ENCODE results near the gene RELB. TPM values are rescaled to one million over a fixed set of nuclear protein-coding genes. Genes with fewer than 3 reads are reported as not detected.

Gene RELB
- total and polyA plus RNA-seq, 10 of the 15 experiments (the other 5 are each of a cell fraction or from before 2014, with no cell fraction given) = 0.66 to 43.8 (median 12.8) TPM

- TF ChIP-seq FOXM1 (IDR thresholded peaks at IDR 0.05; ENCODE audit: low read depth, low read length) (no peak; the same call in 1 of the 2 replicates), NFYB (IDR thresholded peaks at IDR 0.05; ENCODE audit: insufficient read depth, low read depth, low read length) (no peak), RUNX3 (IDR thresholded peaks at IDR 0.05; ENCODE audit: low read length) (peak; percentile 56), KDM1A (IDR thresholded peaks at IDR 0.05; ENCODE audit: borderline replicate concordance) (no peak), LARP7 (IDR thresholded peaks at IDR 0.05) (no peak), YBX1 (IDR thresholded peaks at IDR 0.05) (no peak), E4F1 (IDR thresholded peaks at IDR 0.05; ENCODE audit: borderline replicate concordance, partially characterized antibody) (no peak), IKZF1 (conservative IDR thresholded peaks at IDR 0.05) (no peak), STAT1 (conservative IDR thresholded peaks at IDR 0.05) (no peak), CHD2 (IDR thresholded peaks at IDR 0.05; ENCODE audit: borderline replicate concordance, low read depth, low read length) (no peak), SIN3A (IDR thresholded peaks at IDR 0.05; ENCODE audit: low read depth, low read length) (no peak; the same call in 1 of the 2 replicates), TCF3 (IDR thresholded peaks at IDR 0.05; ENCODE audit: borderline replicate concordance, insufficient read depth, low read depth, low read length) (no peak), HDAC2 (IDR thresholded peaks at IDR 0.05) (0 out of 2 replicates have a peak, but pooled peaks have one; percentile 74), POLR2AphosphoS2 (IDR thresholded peaks at IDR 0.05; ENCODE audit: low read depth, low read length) (no peak), USF1 (IDR thresholded peaks at IDR 0.05; ENCODE audit: borderline replicate concordance, extremely low read length, insufficient read depth, low read depth, low read length) (no peak), POLR2A (IDR thresholded peaks at IDR 0.05; ENCODE audit: low read depth, low read length) (no peak)
- TF ChIP-seq, protein P1, sequence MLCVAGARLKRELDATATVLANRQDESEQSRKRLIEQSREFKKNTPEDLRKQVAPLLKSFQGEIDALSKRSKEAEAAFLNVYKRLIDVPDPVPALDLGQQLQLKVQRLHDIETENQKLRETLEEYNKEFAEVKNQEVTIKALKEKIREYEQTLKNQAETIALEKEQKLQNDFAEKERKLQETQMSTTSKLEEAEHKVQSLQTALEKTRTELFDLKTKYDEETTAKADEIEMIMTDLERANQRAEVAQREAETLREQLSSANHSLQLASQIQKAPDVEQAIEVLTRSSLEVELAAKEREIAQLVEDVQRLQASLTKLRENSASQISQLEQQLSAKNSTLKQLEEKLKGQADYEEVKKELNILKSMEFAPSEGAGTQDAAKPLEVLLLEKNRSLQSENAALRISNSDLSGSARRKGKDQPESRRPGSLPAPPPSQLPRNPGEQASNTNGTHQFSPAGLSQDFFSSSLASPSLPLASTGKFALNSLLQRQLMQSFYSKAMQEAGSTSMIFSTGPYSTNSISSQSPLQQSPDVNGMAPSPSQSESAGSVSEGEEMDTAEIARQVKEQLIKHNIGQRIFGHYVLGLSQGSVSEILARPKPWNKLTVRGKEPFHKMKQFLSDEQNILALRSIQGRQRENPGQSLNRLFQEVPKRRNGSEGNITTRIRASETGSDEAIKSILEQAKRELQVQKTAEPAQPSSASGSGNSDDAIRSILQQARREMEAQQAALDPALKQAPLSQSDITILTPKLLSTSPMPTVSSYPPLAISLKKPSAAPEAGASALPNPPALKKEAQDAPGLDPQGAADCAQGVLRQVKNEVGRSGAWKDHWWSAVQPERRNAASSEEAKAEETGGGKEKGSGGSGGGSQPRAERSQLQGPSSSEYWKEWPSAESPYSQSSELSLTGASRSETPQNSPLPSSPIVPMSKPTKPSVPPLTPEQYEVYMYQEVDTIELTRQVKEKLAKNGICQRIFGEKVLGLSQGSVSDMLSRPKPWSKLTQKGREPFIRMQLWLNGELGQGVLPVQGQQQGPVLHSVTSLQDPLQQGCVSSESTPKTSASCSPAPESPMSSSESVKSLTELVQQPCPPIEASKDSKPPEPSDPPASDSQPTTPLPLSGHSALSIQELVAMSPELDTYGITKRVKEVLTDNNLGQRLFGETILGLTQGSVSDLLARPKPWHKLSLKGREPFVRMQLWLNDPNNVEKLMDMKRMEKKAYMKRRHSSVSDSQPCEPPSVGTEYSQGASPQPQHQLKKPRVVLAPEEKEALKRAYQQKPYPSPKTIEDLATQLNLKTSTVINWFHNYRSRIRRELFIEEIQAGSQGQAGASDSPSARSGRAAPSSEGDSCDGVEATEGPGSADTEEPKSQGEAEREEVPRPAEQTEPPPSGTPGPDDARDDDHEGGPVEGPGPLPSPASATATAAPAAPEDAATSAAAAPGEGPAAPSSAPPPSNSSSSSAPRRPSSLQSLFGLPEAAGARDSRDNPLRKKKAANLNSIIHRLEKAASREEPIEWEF (IDR thresholded peaks at IDR 0.05; ENCODE audit: insufficient replicate concordance, low read depth, low read length) = no peak
- TF ChIP-seq, protein P2, sequence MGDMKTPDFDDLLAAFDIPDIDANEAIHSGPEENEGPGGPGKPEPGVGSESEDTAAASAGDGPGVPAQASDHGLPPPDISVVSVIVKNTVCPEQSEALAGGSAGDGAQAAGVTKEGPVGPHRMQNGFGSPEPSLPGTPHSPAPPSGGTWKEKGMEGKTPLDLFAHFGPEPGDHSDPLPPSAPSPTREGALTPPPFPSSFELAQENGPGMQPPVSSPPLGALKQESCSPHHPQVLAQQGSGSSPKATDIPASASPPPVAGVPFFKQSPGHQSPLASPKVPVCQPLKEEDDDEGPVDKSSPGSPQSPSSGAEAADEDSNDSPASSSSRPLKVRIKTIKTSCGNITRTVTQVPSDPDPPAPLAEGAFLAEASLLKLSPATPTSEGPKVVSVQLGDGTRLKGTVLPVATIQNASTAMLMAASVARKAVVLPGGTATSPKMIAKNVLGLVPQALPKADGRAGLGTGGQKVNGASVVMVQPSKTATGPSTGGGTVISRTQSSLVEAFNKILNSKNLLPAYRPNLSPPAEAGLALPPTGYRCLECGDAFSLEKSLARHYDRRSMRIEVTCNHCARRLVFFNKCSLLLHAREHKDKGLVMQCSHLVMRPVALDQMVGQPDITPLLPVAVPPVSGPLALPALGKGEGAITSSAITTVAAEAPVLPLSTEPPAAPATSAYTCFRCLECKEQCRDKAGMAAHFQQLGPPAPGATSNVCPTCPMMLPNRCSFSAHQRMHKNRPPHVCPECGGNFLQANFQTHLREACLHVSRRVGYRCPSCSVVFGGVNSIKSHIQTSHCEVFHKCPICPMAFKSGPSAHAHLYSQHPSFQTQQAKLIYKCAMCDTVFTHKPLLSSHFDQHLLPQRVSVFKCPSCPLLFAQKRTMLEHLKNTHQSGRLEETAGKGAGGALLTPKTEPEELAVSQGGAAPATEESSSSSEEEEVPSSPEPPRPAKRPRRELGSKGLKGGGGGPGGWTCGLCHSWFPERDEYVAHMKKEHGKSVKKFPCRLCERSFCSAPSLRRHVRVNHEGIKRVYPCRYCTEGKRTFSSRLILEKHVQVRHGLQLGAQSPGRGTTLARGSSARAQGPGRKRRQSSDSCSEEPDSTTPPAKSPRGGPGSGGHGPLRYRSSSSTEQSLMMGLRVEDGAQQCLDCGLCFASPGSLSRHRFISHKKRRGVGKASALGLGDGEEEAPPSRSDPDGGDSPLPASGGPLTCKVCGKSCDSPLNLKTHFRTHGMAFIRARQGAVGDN (IDR thresholded peaks at IDR 0.05) = no peak
Observed at GRCh38 chr19:45047188-45047797, 46.0 kb downstream of the RELB start (continued).
